ENCODE measurements around the gene DHRSX. TPM values are rescaled to one million over a fixed set of nuclear protein-coding genes. Genes with fewer than 3 reads are reported as not detected.
A peak's percentile ranks its signal among the peaks of the same experiment; 100 is the strongest.

Gene DHRSX
- total RNA-seq, 2 donors from 2014 or later = 36.5 to 45.4 TPM

DNA sequence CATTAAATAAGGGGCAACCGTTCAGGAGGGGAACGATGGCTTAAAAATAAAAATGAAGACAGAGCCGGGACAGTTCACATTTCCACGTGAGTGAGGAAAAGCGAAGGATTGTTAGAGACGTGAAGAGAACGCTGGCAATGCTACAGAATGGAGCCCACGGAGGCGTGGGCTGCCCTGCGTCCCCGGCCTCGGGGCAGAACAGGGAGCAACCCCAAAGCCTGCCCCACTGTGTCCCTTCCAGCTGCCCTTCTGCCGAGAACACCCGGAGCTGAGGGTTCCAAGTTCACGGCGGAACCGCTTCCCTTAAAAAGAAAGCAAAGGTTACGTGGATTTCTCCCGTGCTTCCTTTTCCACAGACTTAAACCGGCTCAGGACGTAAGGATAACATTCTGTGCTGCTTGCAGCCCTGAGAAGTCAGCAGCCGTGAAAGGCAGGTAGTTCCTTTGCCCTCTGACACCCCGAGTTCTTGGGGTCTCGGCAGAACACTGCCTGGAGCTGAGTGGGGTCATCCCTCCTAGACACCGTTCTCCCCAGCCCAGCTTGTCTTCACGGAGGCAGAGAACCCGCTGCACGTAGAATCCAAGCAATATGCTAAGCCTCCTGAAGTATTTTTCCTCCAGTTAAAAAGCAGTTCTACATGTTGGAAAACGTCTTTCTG is 14.2 kb downstream of the DHRSX start:
- no peaks in the 10 kb centered on the region for H3K9me3 Mint-ChIP-seq
- no peaks in the 10 kb centered on the region for H3K27me3 Mint-ChIP-seq (ENCODE audit: insufficient read depth)
- H3K27ac Mint-ChIP-seq = peak overlapping the region; percentile 82
- Histone ChIP-seq H3K9ac (ENCODE audit: extremely low read depth, low read length, poor library complexity, severe bottlenecking) (no peak overlapping the region), H3K27me3 (ENCODE audit: control insufficient read depth, insufficient read depth, low read length, poor library complexity, severe bottlenecking) (no peaks in the 10 kb centered on the region), H3K27ac (ENCODE audit: low read depth, low read length) (no peak overlapping the region), H3K9me3 (ENCODE audit: control insufficient read depth, low read length) (no peaks in the 10 kb centered on the region), H3K4me1 (ENCODE audit: control insufficient read depth, insufficient read depth, low read length) (no peaks in the 10 kb centered on the region), H3K4me3 (ENCODE audit: low read length) (no peak overlapping the region), H3K36me3 (ENCODE audit: control insufficient read depth, insufficient read depth, low read length) (peaks cover 39% of the 10 kb centered on the region)
- H3K4me1 Mint-ChIP-seq = peaks cover 22% of the 10 kb centered on the region
- no peak overlapping the region for H3K4me3 Mint-ChIP-seq
- no peak for TF ChIP-seq CTCF (conservative IDR thresholded peaks at IDR 0.05)
- DNase-seq = peak; percentile 31
- peaks cover 61% of the 10 kb centered on the region for H3K36me3 Mint-ChIP-seq (ENCODE audit: low read depth)
- whole genome bisulfite sequencing, 2 experiments (ENCODE audit: insufficient coverage in 1 of 2, insufficient read length in 1 of 2) = 89 to 92% methylated on average over 28 to 29 of the region's 29 CpGs

GRCh38 chrX:2485789-2486345 is 14.9 kb downstream of the DHRSX start:
- H3K9ac ChIP-seq (ENCODE audit: extremely low read depth, low read length, poor library complexity, severe bottlenecking) = no peak overlapping the region
- Mint-ChIP-seq H3K4me1 (peaks cover 22% of the 10 kb centered on the region), H3K4me3 (no peak overlapping the region), H3K27ac (peak overlapping the region; percentile 78), H3K36me3 (ENCODE audit: low read depth) (peaks cover 60% of the 10 kb centered on the region), H3K9me3 (peaks cover 2% of the 10 kb centered on the region), H3K27me3 (ENCODE audit: insufficient read depth) (no peaks in the 10 kb centered on the region)
- H3K4me1 ChIP-seq (ENCODE audit: control insufficient read depth, insufficient read depth, low read length) = no peaks in the 10 kb centered on the region
- H3K9me3 ChIP-seq (ENCODE audit: control insufficient read depth, low read length) = no peaks in the 10 kb centered on the region
- no peak overlapping the region for H3K27ac ChIP-seq (ENCODE audit: low read depth, low read length)
- H3K4me3 ChIP-seq (ENCODE audit: low read length) = no peak overlapping the region
- peak; percentile 37 for DNase-seq
- H3K36me3 ChIP-seq (ENCODE audit: control insufficient read depth, insufficient read depth, low read length) = peaks cover 39% of the 10 kb centered on the region
- no peak for TF ChIP-seq CTCF (conservative IDR thresholded peaks at IDR 0.05)
- H3K27me3 ChIP-seq (ENCODE audit: control insufficient read depth, insufficient read depth, low read length, poor library complexity, severe bottlenecking) = no peaks in the 10 kb centered on the region
- WGBS, 2 experiments (ENCODE audit: insufficient coverage in 1 of 2, insufficient read length in 1 of 2) = 90 to 91% methylated on average over 6 to 10 of the region's 10 CpGs

- peak overlapping the region; percentile 55 for H3K27ac ChIP-seq (ENCODE audit: low read depth, low read length)
- H3K36me3 ChIP-seq (ENCODE audit: control insufficient read depth, insufficient read depth, low read length) = peaks cover 36% of the 10 kb centered on the region
- WGBS, 2 experiments (ENCODE audit: insufficient coverage in 1 of 2, insufficient read length in 1 of 2) = 72 to 77% methylated on average over 23 to 26 of the region's 26 CpGs
- H3K27ac Mint-ChIP-seq = peak overlapping the region; percentile 60
- TF ChIP-seq CTCF (conservative IDR thresholded peaks at IDR 0.05) = no peak
- H3K36me3 Mint-ChIP-seq (ENCODE audit: low read depth) = peaks cover 56% of the 10 kb centered on the region
- no peak overlapping the region for H3K4me3 ChIP-seq (ENCODE audit: low read length)
- peaks cover 22% of the 10 kb centered on the region for H3K4me1 Mint-ChIP-seq
- no peak overlapping the region for H3K9ac ChIP-seq (ENCODE audit: extremely low read depth, low read length, poor library complexity, severe bottlenecking)
- no peak overlapping the region for H3K4me3 Mint-ChIP-seq
- H3K27me3 Mint-ChIP-seq (ENCODE audit: insufficient read depth) = no peaks in the 10 kb centered on the region
- H3K9me3 Mint-ChIP-seq = peaks cover 6% of the 10 kb centered on the region
- no peaks in the 10 kb centered on the region for H3K27me3 ChIP-seq (ENCODE audit: control insufficient read depth, insufficient read depth, low read length, poor library complexity, severe bottlenecking)
- peak; percentile 62 for DNase-seq
- peaks cover 3% of the 10 kb centered on the region for H3K9me3 ChIP-seq (ENCODE audit: control insufficient read depth, low read length)
- no peaks in the 10 kb centered on the region for H3K4me1 ChIP-seq (ENCODE audit: control insufficient read depth, insufficient read depth, low read length)
Measured at GRCh38 chrX:2484721-2485648, 15.8 kb downstream of the DHRSX start.

Measured in endodermal cell (in vitro differentiated cells).